Brain microvascular endothelial cell (primary cell): ENCODE results near the gene FAM20A.
A peak's percentile ranks its signal among the peaks of the same experiment; 100 is the strongest.

ENCODE experiments used
- DNase-seq: peaks from one replicate; pipeline ENCODE4 v3.0.0-alpha.2; 2020
- H3K27ac ChIP-seq: fragments of 250-450 bp; sonication (Bioruptor Pico); 2 replicates; pipeline ENCODE4 v1.5.1; 2020; ENCODE audit warnings: mild to moderate bottlenecking, moderate library complexity
- H3K27me3 ChIP-seq: fragments of 250-450 bp; sonication (Bioruptor Pico); replicated peaks from 2 replicates; pipeline ENCODE4 v1.5.1; 2020; ENCODE audit warnings: mild to moderate bottlenecking
- H3K36me3 ChIP-seq: fragments of 250-450 bp; sonication (Bioruptor Pico); replicated peaks from 2 replicates; pipeline ENCODE4 v1.5.1; 2020; ENCODE audit warnings: mild to moderate bottlenecking
- H3K4me3 ChIP-seq: 2 replicates; pipeline ENCODE4 v1.5.1; 2011; ENCODE audit warnings: low read depth, mild to moderate bottlenecking, control low read depth, low read length, moderate library complexity
- in situ Hi-C: cut with HindIII; loops from 2 replicates; pipeline ENCODE4 v1.10.0; 2017; ENCODE audit warnings: low sequenced_read_pairs, low pct_ligation_motif_present
- TF ChIP-seq, protein P1 (sequence below): IDR thresholded peaks from 2 replicates; pipeline ENCODE4 v1.5.1; 2011; ENCODE audit warnings: low read depth, mild to moderate bottlenecking, moderate library complexity, low read length, control low read depth, inconsistent platforms; ENCODE audit errors: missing control alignments

FAM20A gene

DNA sequence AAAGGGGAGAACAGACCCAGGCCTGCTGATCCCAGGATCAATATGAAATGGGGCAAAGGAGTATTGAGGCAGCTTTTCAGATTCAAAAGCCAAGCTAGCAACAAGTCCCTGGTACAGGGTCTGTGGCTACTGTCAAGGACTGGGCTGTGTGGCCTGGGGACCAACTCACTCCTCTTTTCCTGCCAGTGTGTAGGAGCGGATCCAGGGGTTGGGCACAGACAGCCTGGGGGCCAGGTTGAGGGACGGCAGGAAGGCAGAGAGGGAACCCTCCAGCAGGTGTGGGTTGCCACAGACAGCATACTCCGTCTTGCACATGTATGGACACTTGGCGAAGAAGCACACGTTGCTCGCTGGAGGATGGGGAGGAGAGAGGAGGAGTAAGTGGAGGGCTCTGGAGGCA is 59.4 kb downstream of the FAM20A start:
- Histone ChIP-seq H3K4me3 (no peak overlapping the region), H3K36me3 (peaks cover 14% of the 10 kb centered on the region), H3K27me3 (no peaks in the 10 kb centered on the region), H3K27ac (no peak overlapping the region)
- in situ Hi-C loops, result no loop called here
- DNase-seq, result no peak
- TF ChIP-seq, protein P1, sequence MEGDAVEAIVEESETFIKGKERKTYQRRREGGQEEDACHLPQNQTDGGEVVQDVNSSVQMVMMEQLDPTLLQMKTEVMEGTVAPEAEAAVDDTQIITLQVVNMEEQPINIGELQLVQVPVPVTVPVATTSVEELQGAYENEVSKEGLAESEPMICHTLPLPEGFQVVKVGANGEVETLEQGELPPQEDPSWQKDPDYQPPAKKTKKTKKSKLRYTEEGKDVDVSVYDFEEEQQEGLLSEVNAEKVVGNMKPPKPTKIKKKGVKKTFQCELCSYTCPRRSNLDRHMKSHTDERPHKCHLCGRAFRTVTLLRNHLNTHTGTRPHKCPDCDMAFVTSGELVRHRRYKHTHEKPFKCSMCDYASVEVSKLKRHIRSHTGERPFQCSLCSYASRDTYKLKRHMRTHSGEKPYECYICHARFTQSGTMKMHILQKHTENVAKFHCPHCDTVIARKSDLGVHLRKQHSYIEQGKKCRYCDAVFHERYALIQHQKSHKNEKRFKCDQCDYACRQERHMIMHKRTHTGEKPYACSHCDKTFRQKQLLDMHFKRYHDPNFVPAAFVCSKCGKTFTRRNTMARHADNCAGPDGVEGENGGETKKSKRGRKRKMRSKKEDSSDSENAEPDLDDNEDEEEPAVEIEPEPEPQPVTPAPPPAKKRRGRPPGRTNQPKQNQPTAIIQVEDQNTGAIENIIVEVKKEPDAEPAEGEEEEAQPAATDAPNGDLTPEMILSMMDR, result no peak

DNA sequence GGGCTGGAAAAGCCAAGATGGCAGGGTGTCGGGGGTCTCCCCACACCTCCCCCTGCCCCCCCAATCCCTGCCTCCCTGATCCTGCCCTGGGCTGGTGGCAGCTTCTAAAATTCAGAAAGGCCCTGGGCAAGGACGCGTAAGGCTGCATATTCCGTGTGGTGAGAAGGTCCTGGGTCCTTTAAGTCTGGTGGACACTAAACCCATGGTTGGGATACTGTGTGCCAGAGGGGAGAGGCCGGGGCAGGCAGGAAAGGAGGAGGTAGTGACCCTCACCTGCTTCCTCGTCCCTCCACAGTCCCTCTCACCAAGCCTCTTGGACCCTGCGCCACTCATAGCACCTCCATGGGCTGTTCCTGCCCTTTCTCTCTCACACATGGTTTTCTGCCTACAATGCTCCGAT is 60.2 kb downstream of the FAM20A start:
- H3K36me3 ChIP-seq, result peaks cover 18% of the 10 kb centered on the region
- no peaks in the 10 kb centered on the region for H3K27me3 ChIP-seq
- in situ Hi-C loops, result no loop called here
- TF ChIP-seq, protein P1, result no peak
- no peak overlapping the region for H3K4me3 ChIP-seq
- no peak overlapping the region for H3K27ac ChIP-seq
- no peak for DNase-seq

DNA sequence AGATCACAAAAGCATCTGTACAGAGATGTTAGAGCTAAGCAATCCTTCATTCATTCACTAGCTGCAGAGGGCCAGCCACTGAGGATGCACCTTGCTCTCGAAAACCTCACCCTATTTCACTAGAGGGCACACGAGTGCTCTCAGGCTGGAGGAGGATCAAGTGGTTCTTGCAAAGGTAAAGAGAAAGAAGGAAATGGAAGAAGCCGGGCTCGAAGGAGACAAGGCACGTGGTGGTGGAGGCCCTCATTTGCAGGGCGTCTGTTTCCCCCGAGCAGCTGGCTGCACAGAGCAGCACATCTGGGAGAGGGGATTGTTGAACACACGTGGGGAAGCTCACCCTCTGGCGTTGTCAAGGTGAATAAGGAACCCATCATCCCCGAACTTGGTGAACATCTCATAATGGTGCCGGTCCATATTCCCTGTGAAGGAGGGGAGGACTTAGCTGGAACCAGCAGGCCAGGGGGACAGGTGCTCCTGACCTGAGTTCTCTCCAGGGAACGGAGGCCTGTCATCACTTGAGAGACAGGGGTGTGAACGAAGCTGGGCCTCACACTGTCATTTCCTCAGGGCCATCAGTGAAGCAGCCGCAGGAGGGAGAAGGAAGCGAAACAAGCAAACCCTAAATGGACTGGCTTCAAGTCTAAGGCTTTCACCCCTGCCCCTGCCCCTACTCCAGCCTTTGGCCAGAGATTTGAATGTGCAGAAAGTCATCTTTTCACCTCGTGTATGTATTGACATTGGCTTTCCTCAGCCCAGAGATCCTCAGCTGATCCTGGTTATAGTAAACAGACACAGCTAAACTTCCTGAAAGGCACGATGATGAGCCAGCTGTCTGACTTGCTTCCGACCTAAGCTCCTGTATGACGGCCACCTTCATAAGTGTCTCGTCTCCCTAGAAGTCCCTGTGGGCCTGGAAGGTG is 61.4 kb downstream of the FAM20A start:
- TF ChIP-seq, protein P1, result peak; percentile 25
- DNase-seq, result no peak
- Histone ChIP-seq H3K36me3 (peaks cover 27% of the 10 kb centered on the region), H3K4me3 (no peak overlapping the region), H3K27me3 (no peaks in the 10 kb centered on the region), H3K27ac (no peak overlapping the region)
- in situ Hi-C loops, result no loop called here

DNA sequence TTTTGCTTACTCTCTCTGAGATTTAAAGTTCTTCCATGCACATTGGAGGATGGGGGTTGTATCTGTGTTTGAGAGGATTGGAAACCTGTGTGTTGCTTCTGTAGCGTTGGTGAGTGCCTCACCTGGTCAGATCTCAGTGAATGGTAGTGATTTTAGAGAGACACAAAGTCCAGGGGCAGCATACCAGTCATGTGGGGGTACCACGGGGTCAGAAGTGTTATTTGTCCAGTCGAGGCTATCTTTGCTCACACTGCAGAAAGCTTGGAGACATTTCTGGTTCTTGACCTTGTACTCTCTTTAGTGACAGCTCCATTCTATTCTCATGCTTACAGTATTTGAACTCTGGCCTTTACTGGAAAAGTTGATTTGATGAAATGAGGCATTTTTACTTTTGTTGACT is 65.2 kb downstream of the FAM20A start:
- TF ChIP-seq, protein P1, result no peak
- in situ Hi-C loops, result no loop called here
- no peak overlapping the region for H3K27ac ChIP-seq
- H3K36me3 ChIP-seq, result peaks cover 45% of the 10 kb centered on the region
- no peak overlapping the region for H3K4me3 ChIP-seq
- H3K27me3 ChIP-seq, result no peaks in the 10 kb centered on the region
- no peak for DNase-seq

DNA sequence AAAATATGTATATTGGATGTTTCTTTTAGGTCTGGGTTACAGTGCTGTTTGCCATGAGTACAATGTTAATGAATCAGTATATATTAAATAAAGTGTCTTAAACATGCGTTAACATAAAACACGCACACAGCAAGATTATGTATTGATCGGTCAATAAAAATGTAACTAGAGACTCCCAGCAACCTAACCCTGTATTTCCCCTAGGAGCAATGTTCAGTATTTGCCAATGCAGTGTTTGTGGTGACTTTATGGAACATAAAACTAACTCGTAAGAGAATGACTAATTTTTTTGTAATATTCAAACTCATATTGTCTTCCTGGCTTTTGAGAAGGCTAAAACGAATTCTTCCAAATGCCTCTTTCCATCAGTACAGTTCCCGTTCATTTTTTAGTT is 66.5 kb downstream of the FAM20A start:
- Histone ChIP-seq H3K36me3 (peaks cover 52% of the 10 kb centered on the region), H3K27me3 (no peaks in the 10 kb centered on the region), H3K4me3 (no peak overlapping the region), H3K27ac (no peak overlapping the region)
- in situ Hi-C loops, result no loop called here
- TF ChIP-seq, protein P1, result no peak
- no peak for DNase-seq
